ENCODE data around the gene SIGLEC15.

Gene SIGLEC15

GRCh38 chr18:45838302-45839070 lies 13.0 kb downstream of the SIGLEC15 start:
- in situ Hi-C loops (cut with MboI; ENCODE audit: low sequenced_read_pairs, unreplicated experiment), result no loop called here
- DNase-seq (ENCODE audit: low spot score), result no peak
- TF ChIP-seq CTCF (IDR thresholded peaks at IDR 0.05; ENCODE audit: borderline replicate concordance, control extremely low read depth, extremely low read depth, insufficient read depth, missing control alignments), result no peak

GRCh38 chr18:45839414-45840395 lies 14.2 kb downstream of the SIGLEC15 start:
- in situ Hi-C loops (cut with MboI; ENCODE audit: low sequenced_read_pairs, unreplicated experiment), result no loop called here
- no peak for DNase-seq (ENCODE audit: low spot score)
- TF ChIP-seq CTCF (IDR thresholded peaks at IDR 0.05; ENCODE audit: borderline replicate concordance, control extremely low read depth, extremely low read depth, insufficient read depth, missing control alignments), result no peak

- in situ Hi-C loops (cut with MboI; ENCODE audit: low sequenced_read_pairs, unreplicated experiment), result no loop called here
- TF ChIP-seq CTCF (IDR thresholded peaks at IDR 0.05; ENCODE audit: borderline replicate concordance, control extremely low read depth, extremely low read depth, insufficient read depth, missing control alignments), result no peak
- no peak for DNase-seq (ENCODE audit: low spot score)
Observed at GRCh38 chr18:45841060-45841764, 15.7 kb downstream of the SIGLEC15 start.

- no peak for DNase-seq (ENCODE audit: low spot score)
- no peak for TF ChIP-seq CTCF (IDR thresholded peaks at IDR 0.05; ENCODE audit: borderline replicate concordance, control extremely low read depth, extremely low read depth, insufficient read depth, missing control alignments)
- in situ Hi-C loops (cut with MboI; ENCODE audit: low sequenced_read_pairs, unreplicated experiment), result no loop called here
Observed at GRCh38 chr18:45841765-45842442, 16.4 kb downstream of the SIGLEC15 start.

- in situ Hi-C loops (cut with MboI; ENCODE audit: low sequenced_read_pairs, unreplicated experiment), result no loop called here
Observed at GRCh38 chr18:45843019-45843418, 17.5 kb downstream of the SIGLEC15 start.

More at GRCh38 chr18:45843019-45843418, 17.5 kb downstream of the SIGLEC15 start:
- no peak for DNase-seq (ENCODE audit: low spot score)
- TF ChIP-seq CTCF (IDR thresholded peaks at IDR 0.05; ENCODE audit: borderline replicate concordance, control extremely low read depth, extremely low read depth, insufficient read depth, missing control alignments), result no peak
